GM19193 (cell line): ENCODE results near the gene LRBA.

Experiments used
- POLR2A ChIP-seq: IDR thresholded peaks from 4 replicates; pipeline ENCODE4 v1.6.1; 2011; ENCODE audit not compliant: insufficient read depth, insufficient read length; ENCODE audit errors: extremely low read depth

LRBA gene

DNA sequence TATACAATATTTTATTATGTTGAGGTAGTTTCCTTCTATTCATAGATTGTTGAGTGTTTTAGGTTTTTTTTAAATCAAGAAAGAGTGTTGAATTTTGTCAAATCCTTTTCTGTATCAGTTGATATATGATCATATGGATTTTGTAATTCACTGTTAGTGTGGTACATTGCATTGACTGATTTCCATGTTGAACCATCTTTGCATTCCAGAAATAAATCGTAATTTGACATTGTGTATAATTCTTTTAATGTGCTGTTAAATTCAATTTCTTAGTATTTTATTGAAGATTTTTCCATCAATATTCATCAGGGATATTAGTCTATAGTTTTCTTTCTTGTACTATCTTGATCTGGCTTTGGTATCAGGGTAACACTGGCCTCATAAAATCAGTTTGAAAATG is 103.8 kb downstream of the LRBA start:
- TF ChIP-seq POLR2A: no peak

DNA sequence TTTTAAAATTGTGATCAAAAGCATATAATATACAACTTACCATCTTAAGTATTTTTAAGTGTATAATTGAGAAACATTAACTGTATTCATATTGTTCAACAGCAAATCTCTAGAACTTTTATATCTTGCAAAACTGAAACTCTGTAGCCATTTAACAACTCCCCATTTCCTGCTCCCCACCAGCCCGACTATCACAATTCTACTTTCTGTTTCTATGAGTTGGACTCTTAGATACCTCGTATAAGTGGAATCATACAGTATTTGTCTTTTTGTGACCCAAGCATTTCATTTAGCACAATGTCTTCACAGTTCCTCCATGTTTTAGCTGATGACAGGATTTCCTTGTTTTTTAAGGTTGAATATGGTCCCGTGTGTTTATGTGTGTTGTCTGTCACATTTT is 106.0 kb downstream of the LRBA start:
- TF ChIP-seq POLR2A: no peak

DNA sequence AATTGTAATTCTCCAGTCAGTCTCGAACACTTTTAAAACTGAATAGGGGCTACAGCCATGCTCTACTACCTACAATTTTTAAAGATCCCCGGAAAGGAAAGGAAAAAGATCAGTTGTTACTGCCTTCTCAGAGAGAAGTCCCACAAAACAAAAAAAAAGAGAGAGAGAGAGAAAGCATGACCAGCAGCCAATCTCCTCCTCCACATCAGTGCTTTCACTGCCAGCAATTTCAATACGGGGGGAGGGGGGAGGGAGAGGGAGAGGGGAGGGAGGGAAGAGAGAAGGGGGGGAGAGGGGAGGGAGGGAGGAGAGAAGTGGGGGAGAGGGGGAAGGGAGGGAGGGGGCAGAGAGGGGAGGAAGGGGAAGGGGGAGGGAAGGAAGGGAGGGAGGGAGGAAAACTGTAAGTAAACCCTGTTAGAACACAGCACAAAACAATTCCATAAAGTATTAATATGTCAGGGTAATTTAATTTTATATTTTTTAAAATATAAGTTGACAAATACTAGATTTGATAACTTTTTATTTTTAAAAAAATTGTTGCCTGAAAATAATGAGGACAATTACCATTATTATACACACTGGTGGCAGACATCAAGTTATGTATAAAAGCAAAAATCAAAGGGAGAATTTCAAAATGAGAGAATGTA is 108.0 kb downstream of the LRBA start:
- TF ChIP-seq POLR2A: no peak

DNA sequence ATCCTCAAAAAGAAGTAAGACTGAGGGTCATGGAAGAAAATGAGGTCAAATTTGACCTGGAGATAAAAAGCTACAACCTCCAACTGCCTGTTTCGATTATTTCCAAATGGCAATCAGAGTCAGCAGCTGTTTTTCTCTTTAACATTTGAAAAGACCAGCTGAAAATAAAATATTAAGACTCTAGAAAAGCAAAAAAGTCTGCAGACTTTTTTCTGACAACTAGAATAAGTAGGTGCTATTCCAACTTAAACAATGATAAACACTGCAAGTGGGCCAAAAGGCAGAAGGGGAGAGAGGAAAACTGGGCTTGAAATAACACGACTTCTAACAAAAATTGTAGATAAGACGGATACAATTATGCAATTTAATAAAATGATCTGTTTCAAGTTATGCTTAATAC is 110.4 kb downstream of the LRBA start:
- TF ChIP-seq POLR2A: no peak

DNA sequence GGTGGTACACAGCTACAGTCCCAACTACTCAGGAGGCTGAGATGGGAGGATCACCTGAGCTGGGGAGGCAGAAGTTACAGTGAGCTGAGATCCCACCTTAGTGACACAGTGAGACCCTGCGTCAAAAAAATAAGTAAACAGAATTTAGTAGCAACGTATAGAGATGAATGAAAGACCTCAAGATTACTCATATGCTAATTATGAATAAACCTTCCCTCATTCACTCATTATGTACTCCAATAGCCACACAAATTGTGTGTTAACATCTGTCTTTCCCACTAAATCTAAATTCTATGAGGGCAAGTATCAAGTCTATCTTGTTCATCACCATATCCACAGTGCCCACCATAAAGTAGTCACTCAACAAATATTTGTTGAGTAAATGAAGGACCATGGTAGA is 111.5 kb downstream of the LRBA start:
- no peak for TF ChIP-seq POLR2A

DNA sequence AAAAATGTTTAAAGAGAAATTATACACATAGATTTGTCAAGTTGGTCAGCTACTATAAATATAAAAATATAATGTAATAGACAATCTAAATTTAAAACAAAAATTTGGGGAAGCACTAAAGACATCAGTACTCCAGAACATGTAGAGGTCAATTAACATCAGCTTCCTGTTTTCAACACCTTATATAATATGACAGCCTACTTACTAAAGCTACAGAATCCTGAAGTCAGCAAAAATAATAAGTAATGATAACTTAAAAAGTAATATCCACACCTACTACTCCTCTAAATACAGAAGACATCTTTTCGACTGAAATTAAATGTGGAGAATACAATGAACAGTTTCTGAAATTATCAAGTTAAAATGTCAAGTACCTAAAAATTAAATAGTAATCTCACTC is 118.6 kb downstream of the LRBA start:
- TF ChIP-seq POLR2A: no peak

DNA sequence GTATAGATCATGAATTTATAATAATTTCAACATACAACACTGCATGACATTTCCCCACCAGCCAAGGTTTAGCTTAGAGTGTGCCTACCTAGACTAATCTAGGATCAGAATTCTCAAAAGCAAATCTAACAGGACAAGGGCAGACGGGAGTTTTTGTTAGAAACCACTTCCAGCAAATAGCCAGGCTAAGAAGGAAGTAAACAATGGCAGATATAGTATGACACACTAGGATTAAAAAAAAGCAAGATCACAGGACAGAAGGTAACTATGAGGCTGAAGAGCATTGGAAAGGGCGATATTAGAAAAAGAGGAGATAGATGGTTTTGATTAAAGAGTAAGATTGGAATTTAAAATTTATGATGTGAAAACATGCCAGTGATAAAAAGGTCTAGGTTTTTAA is 124.8 kb downstream of the LRBA start:
- no peak for TF ChIP-seq POLR2A

DNA sequence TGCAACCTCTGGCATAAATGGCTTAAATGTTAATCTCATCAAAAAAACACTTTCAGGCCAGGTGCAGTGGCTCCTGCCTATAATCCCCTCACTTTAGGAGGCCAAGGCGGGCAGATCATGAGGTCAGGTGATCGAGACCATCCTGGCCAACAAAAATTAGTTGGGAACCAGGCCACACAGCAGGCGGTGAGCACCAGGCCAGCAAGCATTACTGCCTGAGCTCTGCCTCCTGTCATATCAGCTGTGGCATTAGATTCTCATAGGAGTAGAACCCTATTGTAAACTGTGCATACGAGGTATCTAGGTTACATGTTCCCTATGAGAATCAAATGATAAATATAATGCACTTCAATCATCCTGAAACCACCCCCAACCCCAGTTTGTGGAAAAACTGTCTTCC is 125.8 kb downstream of the LRBA start:
- no peak for TF ChIP-seq POLR2A

DNA sequence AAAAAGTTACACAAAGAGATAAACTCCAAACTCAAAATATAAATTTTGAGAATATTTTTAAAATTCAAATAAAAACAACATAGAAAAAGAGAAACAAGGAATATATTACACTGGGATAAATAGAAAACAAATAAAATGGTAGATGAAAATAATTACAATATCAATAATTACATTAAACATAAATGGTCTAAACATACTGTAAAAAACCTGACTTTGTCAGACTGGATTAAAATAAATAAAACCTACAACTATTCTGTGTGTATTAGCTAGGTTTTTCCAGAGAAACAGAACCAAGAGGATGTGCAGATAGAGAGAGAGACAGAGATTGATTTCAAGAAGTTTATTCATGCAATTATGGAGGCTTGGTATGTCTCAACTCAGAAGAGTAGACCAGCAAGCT is 126.5 kb downstream of the LRBA start:
- no peak for TF ChIP-seq POLR2A

DNA sequence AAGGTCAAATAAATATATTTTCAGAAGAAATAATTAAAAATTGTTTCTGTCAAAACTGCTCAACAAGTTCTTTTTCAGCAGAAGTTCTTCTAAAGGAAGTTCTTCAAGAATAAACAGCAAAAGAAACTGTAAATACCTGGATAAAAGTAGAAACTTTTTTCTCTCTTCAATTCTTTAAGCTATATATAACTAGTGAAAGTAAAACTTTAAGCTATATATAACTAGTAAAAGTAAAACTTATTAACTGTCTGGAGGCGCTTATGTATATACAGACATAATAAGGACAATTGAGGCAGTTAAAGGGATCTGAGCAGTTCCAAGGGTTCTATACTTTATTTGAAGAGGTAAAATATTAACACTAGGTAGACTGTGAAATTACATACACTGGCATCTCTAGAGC is 126.9 kb downstream of the LRBA start:
- no peak for TF ChIP-seq POLR2A

DNA sequence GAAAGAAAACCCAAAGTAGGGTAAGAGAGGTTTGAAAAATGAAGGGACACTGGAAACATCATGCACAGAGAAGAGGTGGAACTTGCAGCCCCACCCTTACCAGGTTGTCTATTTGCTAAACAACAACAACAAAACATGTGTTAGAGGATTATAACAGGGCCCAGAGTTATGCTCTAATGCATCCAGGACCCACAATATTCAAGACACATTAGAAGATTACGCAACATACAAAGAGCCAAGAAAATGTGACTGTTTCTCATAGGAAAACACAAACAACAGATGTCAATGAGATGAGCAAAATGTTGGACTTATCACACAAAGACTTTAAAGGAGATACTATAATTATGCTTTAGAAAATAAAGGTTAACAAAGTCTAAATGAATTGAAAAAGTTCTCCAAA is 128.5 kb downstream of the LRBA start:
- TF ChIP-seq POLR2A: no peak

DNA sequence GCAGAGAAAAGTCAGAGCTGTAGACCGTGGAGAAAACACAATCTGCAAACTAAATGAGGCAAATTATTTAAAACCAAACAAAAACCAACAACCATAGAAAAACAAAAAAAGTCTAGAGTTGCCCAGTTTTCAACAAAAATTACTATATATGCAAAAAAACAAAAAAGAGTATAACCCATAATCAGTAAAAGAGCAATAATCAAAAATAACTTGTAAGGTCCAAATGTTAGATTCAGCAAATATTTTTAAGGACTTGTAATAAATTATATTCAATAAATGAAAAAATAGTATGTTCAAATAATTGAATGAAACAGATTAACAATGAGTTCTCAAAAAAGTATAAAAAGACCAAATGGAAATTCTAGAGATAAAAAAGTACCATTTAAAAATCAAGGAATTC is 130.5 kb downstream of the LRBA start:
- no peak for TF ChIP-seq POLR2A

DNA sequence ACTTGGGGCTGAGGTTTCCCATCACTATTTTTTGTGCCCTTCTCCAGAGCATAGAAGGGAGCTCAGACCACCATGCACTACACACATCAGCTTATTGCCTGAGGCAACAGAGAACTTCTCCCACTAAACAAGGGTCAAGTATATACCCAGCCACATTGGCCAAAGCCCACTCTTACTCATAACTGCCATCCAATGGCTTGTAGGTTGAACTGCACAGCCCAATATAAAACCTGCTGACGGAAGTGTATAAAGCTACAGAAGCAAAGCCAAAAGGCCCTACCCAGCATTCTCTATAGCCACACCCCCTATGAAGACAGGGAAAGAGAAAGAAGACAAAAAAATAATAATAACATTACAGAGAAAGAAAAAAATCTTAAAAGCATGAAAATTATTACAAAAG is 139.7 kb downstream of the LRBA start:
- no peak for TF ChIP-seq POLR2A

DNA sequence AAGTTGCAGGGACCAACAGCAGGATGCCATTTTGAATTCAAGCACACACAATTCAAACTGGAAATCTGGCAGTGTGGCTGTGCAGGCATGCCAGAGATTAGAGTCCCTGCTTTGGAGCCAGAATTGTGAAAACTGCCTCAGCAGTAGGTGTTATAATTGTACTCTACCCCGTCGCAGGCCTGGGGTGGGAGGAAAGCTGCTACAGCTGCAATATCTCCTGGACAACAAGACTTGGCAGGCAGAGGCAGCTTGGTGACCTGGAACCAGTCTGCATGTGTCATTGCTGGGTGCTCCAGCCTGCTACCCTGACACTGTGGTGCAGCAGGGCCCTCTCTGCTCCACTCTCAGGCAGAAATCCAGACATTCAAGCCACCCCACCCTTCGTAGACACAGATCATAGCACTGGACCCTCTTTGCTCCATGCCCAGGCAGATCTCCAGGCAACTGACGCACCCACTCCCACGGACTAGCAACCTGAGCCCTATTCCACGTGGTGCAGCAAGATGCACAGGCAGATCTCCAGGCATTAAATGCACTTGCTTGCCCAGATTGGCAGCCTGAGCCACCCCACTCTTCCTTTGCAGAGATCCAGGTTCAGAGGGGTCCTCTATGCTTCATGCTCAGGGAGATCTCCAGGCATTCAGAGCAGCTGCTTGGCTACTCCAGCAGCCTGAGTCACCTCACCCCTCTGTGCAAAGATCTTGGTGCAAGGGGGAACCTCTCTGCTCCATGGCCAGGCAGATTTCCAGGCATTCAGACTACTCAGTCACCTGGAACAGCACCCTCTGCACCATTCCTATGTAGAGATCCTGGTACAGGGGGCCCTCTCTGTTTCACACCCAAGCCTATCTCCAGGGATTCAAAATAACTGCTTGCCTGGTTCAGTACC is 140.5 kb downstream of the LRBA start:
- TF ChIP-seq POLR2A: no peak

DNA sequence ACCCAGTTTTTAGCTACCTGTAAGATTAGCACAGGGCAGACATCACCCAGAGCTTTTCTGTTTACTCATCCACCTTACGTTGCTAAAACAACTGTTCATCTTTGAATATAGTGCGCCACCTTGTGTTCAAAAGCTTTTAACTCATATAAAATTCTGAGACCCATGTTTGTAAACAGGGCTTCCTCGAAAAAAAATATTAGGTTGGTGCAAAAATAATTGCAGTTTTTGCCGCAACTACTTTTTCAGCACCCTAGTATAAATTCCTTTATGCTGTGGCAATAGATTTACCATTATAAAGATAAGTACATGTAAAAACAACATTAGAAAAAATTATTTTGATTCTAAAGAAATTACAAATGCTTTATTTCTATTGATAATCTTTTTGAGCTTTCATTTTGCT is 147.9 kb downstream of the LRBA start:
- TF ChIP-seq POLR2A: no peak

DNA sequence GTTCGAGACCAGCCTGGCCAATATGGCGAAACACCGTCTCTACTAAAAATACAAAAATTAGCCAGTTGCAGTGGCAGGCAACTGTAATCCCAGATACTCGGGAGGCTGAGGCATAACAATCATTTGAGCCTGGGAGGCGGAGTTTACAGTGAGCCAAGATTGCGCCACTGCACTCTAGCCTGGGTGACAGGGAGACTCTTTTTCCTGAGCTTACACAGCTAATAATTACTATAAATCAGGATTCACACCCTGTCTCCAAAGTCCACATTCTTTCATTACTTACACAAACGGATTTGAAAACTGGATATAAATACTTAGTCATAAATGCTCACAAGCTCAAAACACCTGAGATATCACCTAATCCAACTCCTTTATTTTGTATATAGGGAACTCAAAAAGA is 151.6 kb downstream of the LRBA start:
- no peak for TF ChIP-seq POLR2A
